ENCODE measurements around the gene AFDN. TPM values are rescaled to one million over a fixed set of nuclear protein-coding genes. Genes with fewer than 3 reads are reported as not detected.
"Not testable (repeated sequence)": the region's sequence is repeated elsewhere in the genome, so short reads cannot be mapped to it uniquely, and the experiment has no call there.

The AFDN gene
- total and polyA plus RNA-seq, 9 donors, result 29.7 to 60.3 (median 48.8) TPM

- H3K4me3 ChIP-seq (ENCODE audit: low read length), result no peak overlapping the region
- H3K4me1 ChIP-seq (ENCODE audit: control insufficient read depth, insufficient read depth, low read length), result peaks cover 8% of the 10 kb centered on the region
- DNase-seq, result no peak
- no peaks in the 10 kb centered on the region for H3K36me3 ChIP-seq (ENCODE audit: control insufficient read depth, insufficient read depth, low read length)
- H3K9me3 ChIP-seq (replicated peaks; ENCODE audit: control insufficient read depth, low read depth, low read length), result no peaks in the 10 kb centered on the region
- 77% methylated on average over 17 of the region's 19 CpGs for WGBS (ENCODE audit: insufficient coverage)
- H3K27ac ChIP-seq (ENCODE audit: low read length), result no peak overlapping the region
- H3K27me3 ChIP-seq (ENCODE audit: control insufficient read depth, insufficient read depth, low read length), result no peaks in the 10 kb centered on the region
Measured at GRCh38 chr6:167975458-167975857, 148.7 kb downstream of the AFDN start.

- not testable (repeated sequence) for H3K27me3 ChIP-seq (ENCODE audit: control insufficient read depth, insufficient read depth, low read length); H3K27ac ChIP-seq (ENCODE audit: low read length); DNase-seq; H3K4me1 ChIP-seq (ENCODE audit: control insufficient read depth, insufficient read depth, low read length); H3K9me3 ChIP-seq (replicated peaks; ENCODE audit: control insufficient read depth, low read depth, low read length); H3K4me3 ChIP-seq (ENCODE audit: low read length); H3K36me3 ChIP-seq (ENCODE audit: control insufficient read depth, insufficient read depth, low read length)
Measured at GRCh38 chr6:167976116-167976657, 149.5 kb downstream of the AFDN start.

GRCh38 chr6:167976708-167977107 is 150.0 kb downstream of the AFDN start:
- H3K36me3 ChIP-seq (ENCODE audit: control insufficient read depth, insufficient read depth, low read length), result no peaks in the 10 kb centered on the region
- H3K4me1 ChIP-seq (ENCODE audit: control insufficient read depth, insufficient read depth, low read length), result peaks cover 8% of the 10 kb centered on the region
- H3K4me3 ChIP-seq (ENCODE audit: low read length), result no peak overlapping the region
- H3K9me3 ChIP-seq (replicated peaks; ENCODE audit: control insufficient read depth, low read depth, low read length), result no peaks in the 10 kb centered on the region
- DNase-seq, result no peak
- H3K27ac ChIP-seq (ENCODE audit: low read length), result no peak overlapping the region
- WGBS (ENCODE audit: insufficient coverage), result 95% methylated on average over 20 of the region's 27 CpGs
- no peaks in the 10 kb centered on the region for H3K27me3 ChIP-seq (ENCODE audit: control insufficient read depth, insufficient read depth, low read length)

- Histone ChIP-seq H3K36me3 (ENCODE audit: control insufficient read depth, insufficient read depth, low read length) (no peaks in the 10 kb centered on the region), H3K4me1 (ENCODE audit: control insufficient read depth, insufficient read depth, low read length) (peaks cover 8% of the 10 kb centered on the region), H3K27me3 (ENCODE audit: control insufficient read depth, insufficient read depth, low read length) (no peaks in the 10 kb centered on the region), H3K9me3 (replicated peaks; ENCODE audit: control insufficient read depth, low read depth, low read length) (no peaks in the 10 kb centered on the region), H3K4me3 (ENCODE audit: low read length) (no peak overlapping the region), H3K27ac (ENCODE audit: low read length) (no peak overlapping the region)
- DNase-seq, result no peak
- WGBS (ENCODE audit: insufficient coverage), result 93% methylated on average over 42 of the region's 43 CpGs
Measured at GRCh38 chr6:167977717-167978467, 151.2 kb downstream of the AFDN start.

GRCh38 chr6:167978607-167979006 is 151.9 kb downstream of the AFDN start:
- no peak overlapping the region for H3K27ac ChIP-seq (ENCODE audit: low read length)
- H3K4me1 ChIP-seq (ENCODE audit: control insufficient read depth, insufficient read depth, low read length), result peaks cover 8% of the 10 kb centered on the region
- no peaks in the 10 kb centered on the region for H3K27me3 ChIP-seq (ENCODE audit: control insufficient read depth, insufficient read depth, low read length)

GRCh38 chr6:167979436-167980139 is 152.9 kb downstream of the AFDN start:
- no peak for DNase-seq
- Histone ChIP-seq H3K4me1 (ENCODE audit: control insufficient read depth, insufficient read depth, low read length) (peaks cover 8% of the 10 kb centered on the region), H3K9me3 (replicated peaks; ENCODE audit: control insufficient read depth, low read depth, low read length) (no peaks in the 10 kb centered on the region), H3K27me3 (ENCODE audit: control insufficient read depth, insufficient read depth, low read length) (no peaks in the 10 kb centered on the region), H3K27ac (ENCODE audit: low read length) (no peak overlapping the region), H3K36me3 (ENCODE audit: control insufficient read depth, insufficient read depth, low read length) (no peaks in the 10 kb centered on the region), H3K4me3 (ENCODE audit: low read length) (no peak overlapping the region)
- 78% methylated on average over 9 of the region's 12 CpGs for WGBS (ENCODE audit: insufficient coverage)

More at GRCh38 chr6:167978607-167979006, 151.9 kb downstream of the AFDN start:
- no peak overlapping the region for H3K4me3 ChIP-seq (ENCODE audit: low read length)
- H3K36me3 ChIP-seq (ENCODE audit: control insufficient read depth, insufficient read depth, low read length), result no peaks in the 10 kb centered on the region
- WGBS (ENCODE audit: insufficient coverage), result 83% methylated on average over 7 of the region's 7 CpGs
- DNase-seq, result no peak
- H3K9me3 ChIP-seq (replicated peaks; ENCODE audit: control insufficient read depth, low read depth, low read length), result no peaks in the 10 kb centered on the region

GRCh38 chr6:167980911-167981580 is 154.3 kb downstream of the AFDN start:
- no peaks in the 10 kb centered on the region for H3K4me1 ChIP-seq (ENCODE audit: control insufficient read depth, insufficient read depth, low read length)
- DNase-seq, result no peak
- no peaks in the 10 kb centered on the region for H3K36me3 ChIP-seq (ENCODE audit: control insufficient read depth, insufficient read depth, low read length)
- no peak overlapping the region for H3K27ac ChIP-seq (ENCODE audit: low read length)
- no CpG with 5 or more reads among the region's 3 CpGs for WGBS (ENCODE audit: insufficient coverage)
- no peaks in the 10 kb centered on the region for H3K9me3 ChIP-seq (replicated peaks; ENCODE audit: control insufficient read depth, low read depth, low read length)
- H3K4me3 ChIP-seq (ENCODE audit: low read length), result no peak overlapping the region
- no peaks in the 10 kb centered on the region for H3K27me3 ChIP-seq (ENCODE audit: control insufficient read depth, insufficient read depth, low read length)

GRCh38 chr6:167981916-167982462 is 155.3 kb downstream of the AFDN start:
- Histone ChIP-seq H3K4me3 (ENCODE audit: low read length) (no peak overlapping the region), H3K9me3 (replicated peaks; ENCODE audit: control insufficient read depth, low read depth, low read length) (no peaks in the 10 kb centered on the region), H3K27ac (ENCODE audit: low read length) (no peak overlapping the region), H3K36me3 (ENCODE audit: control insufficient read depth, insufficient read depth, low read length) (no peaks in the 10 kb centered on the region), H3K4me1 (ENCODE audit: control insufficient read depth, insufficient read depth, low read length) (no peaks in the 10 kb centered on the region), H3K27me3 (ENCODE audit: control insufficient read depth, insufficient read depth, low read length) (no peaks in the 10 kb centered on the region)
- WGBS (ENCODE audit: insufficient coverage), result no CpG with 5 or more reads among the region's 7 CpGs
- DNase-seq, result no peak

GRCh38 chr6:167984144-167984719 is 157.5 kb downstream of the AFDN start:
- Histone ChIP-seq H3K27ac (ENCODE audit: low read length) (no peak overlapping the region), H3K27me3 (ENCODE audit: control insufficient read depth, insufficient read depth, low read length) (no peaks in the 10 kb centered on the region), H3K4me3 (ENCODE audit: low read length) (no peak overlapping the region), H3K4me1 (ENCODE audit: control insufficient read depth, insufficient read depth, low read length) (peaks cover 4% of the 10 kb centered on the region), H3K36me3 (ENCODE audit: control insufficient read depth, insufficient read depth, low read length) (no peaks in the 10 kb centered on the region), H3K9me3 (replicated peaks; ENCODE audit: control insufficient read depth, low read depth, low read length) (no peaks in the 10 kb centered on the region)
- DNase-seq, result no peak
- WGBS (ENCODE audit: insufficient coverage), result 84% methylated on average over 6 of the region's 11 CpGs

All from muscle of leg (tissue), 11 donors.